Activated CD4-positive, alpha-beta T cell treated with anti-CD3 and anti-CD28 coated beads, Interleukin-2, amount 10 ng/mL, durations not matched to agents 24 days and 14 days (primary cell): ENCODE results near the gene OSMR. TPM values are rescaled to one million over a fixed set of nuclear protein-coding genes. Genes with fewer than 3 reads are reported as not detected.

ENCODE experiments used
- DNase-seq: peaks from one replicate; pipeline ENCODE4 v3.0.0; 2022
- H3K27ac Mint-ChIP-seq: one replicate; pipeline ENCODE4 v1.8.0; 2022; ENCODE audit warnings: mild to moderate bottlenecking, mixed read lengths
- H3K27me3 Mint-ChIP-seq: one replicate; pipeline ENCODE4 v1.8.0; 2022; ENCODE audit warnings: mixed read lengths
- H3K36me3 Mint-ChIP-seq: one replicate; pipeline ENCODE4 v1.8.0; 2022; ENCODE audit warnings: low read depth, mild to moderate bottlenecking, mixed read lengths
- H3K4me1 Mint-ChIP-seq: one replicate; pipeline ENCODE4 v1.8.0; 2021; ENCODE audit warnings: mixed read lengths
- H3K4me3 Mint-ChIP-seq: one replicate; pipeline ENCODE4 v1.8.0; 2022; ENCODE audit warnings: mild to moderate bottlenecking, moderate library complexity, mixed read lengths
- H3K9me3 Mint-ChIP-seq: one replicate; pipeline ENCODE4 v1.8.0; 2021; ENCODE audit warnings: mixed read lengths
- intact Hi-C: fragments of 100-400 bp; cut with micrococcal nuclease; formaldehyde crosslinking; loops from one replicate; pipeline ENCODE4 v1.15.1; 2023
- total RNA-seq: library from RNA; stranded (reverse); gene quantifications from 2 replicates; pipeline ENCODE4 v1.2.3, GENCODE V29; 2022

The OSMR gene
- total RNA-seq, 1 donor from 2014 or later: not detected

DNA sequence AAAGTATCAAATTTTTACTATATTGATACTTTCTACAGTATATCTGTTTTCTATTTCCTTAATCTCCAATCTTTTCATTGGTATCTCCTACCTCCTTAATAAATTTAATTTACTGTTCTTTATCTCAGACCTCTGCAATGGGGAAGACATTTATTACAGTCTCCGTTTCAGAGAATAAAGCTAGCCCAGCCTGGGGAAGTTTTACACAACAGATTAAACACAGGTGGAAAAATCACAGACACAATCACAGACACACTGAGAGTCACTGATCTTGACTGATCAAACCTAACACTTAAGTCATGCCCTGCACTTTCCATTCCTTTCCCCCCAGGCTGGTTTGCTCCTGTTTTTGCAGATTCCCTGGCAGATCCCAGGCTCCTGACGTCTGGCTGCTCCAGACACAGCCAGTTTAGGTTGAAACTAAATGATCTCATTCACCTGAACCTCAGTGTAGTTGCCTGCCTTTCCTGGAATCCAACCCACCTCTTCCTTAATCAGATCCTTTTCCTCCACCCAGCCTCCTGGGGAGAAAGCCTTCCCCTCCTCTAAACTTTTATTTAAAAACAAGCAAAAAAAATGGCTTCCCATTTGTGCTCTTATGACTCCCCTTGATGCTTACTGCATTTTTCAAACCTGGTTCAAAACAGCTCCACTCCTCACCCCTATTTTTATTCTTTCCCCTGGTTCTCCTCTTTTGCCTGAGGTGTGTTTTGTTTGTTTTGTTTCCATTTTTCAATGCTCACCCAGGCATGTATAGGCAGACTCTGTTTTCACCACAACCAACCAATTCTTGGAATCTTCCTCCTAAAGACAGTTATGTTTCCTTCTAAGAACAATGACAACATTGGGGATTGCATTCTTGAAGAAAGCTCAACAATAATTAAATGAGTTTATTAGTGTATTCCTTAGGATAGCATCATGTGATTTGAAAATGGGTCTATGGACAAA, 29.5 kb upstream of the OSMR start:
- no peaks in the 10 kb centered on the region for H3K9me3 Mint-ChIP-seq
- H3K27ac Mint-ChIP-seq: no peak overlapping the region
- peaks cover 26% of the 10 kb centered on the region for H3K27me3 Mint-ChIP-seq
- H3K4me1 Mint-ChIP-seq: peaks cover 4% of the 10 kb centered on the region
- no peak for DNase-seq
- no peaks in the 10 kb centered on the region for H3K36me3 Mint-ChIP-seq
- H3K4me3 Mint-ChIP-seq: no peak overlapping the region
- intact Hi-C loops: no loop called here

DNA sequence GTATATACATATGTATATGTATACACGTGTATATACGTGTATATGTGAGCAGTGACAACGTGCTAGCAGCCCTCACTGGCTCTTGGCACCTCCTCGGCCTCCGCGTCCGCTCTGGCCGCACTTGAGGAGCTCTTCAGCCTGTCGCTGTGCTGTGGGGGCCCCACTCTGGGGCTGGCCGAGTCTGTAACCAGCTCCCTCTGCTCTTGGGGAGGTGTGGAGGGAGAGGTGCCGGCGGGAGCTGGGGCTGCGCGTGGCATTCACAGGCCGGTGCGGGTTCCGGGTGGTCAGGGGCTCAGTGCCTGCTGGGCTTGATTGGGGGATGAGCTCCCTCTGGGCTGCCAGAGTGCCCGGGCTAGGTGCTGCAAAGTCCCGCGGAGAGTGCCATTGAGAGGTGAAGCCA, 24.1 kb upstream of the OSMR start:
- no peak overlapping the region for H3K27ac Mint-ChIP-seq
- no peak overlapping the region for H3K4me3 Mint-ChIP-seq
- peaks cover 4% of the 10 kb centered on the region for H3K4me1 Mint-ChIP-seq
- peaks cover 11% of the 10 kb centered on the region for H3K27me3 Mint-ChIP-seq
- H3K9me3 Mint-ChIP-seq: peaks cover 7% of the 10 kb centered on the region
- DNase-seq: no peak
- intact Hi-C loops: no loop called here
- no peaks in the 10 kb centered on the region for H3K36me3 Mint-ChIP-seq

DNA sequence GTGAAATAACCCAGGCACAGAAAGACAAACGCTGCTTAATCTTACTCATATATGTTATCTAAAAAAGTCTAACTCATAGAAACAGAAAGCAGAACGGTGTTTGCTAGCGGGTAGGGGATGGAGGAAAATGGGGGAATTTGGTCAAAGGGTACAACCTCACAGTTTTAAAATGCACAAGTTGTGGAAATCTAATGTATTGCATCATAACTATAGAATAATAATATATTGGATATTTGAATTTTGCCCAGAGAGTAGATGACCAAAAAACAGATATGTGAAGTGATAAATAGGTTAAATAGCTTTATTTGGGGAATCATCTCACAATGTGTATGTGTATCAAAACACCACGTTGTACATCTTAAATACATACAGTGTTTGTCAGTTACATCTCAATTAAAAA, 22.3 kb upstream of the OSMR start:
- H3K36me3 Mint-ChIP-seq: no peaks in the 10 kb centered on the region
- intact Hi-C loops: no loop called here
- peaks cover 14% of the 10 kb centered on the region for H3K9me3 Mint-ChIP-seq
- peaks cover 8% of the 10 kb centered on the region for H3K4me1 Mint-ChIP-seq
- no peak overlapping the region for H3K4me3 Mint-ChIP-seq
- H3K27ac Mint-ChIP-seq: no peak overlapping the region
- DNase-seq: no peak
- H3K27me3 Mint-ChIP-seq: peaks cover 9% of the 10 kb centered on the region

DNA sequence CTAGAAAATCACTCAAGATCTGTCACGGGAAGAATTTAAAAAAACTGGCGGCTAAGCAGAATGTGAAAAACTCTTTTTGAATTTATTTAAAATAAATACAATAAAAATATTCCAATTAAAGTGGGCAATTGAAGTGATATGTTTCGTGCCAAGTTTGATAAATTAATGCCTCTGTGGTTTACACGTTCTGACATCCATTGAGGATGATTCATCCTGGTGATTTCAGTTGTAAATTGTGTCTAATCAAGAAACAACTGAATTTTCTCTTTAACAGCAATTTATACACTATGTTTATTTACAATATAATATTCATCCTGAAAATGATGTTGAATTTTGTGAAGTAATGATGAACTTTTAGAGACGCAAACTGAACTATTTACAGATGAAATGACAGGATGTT, 21.0 kb upstream of the OSMR start:
- intact Hi-C loops: loop anchor here (5.0 kb wide), 1 partner anchor 257 kb away; no protein-coding TSS in a partner anchor
- Mint-ChIP-seq H3K4me3 (no peak overlapping the region), H3K36me3 (no peaks in the 10 kb centered on the region), H3K27ac (no peak overlapping the region), H3K4me1 (peaks cover 11% of the 10 kb centered on the region), H3K9me3 (peaks cover 14% of the 10 kb centered on the region), H3K27me3 (peaks cover 5% of the 10 kb centered on the region)
- DNase-seq: no peak

DNA sequence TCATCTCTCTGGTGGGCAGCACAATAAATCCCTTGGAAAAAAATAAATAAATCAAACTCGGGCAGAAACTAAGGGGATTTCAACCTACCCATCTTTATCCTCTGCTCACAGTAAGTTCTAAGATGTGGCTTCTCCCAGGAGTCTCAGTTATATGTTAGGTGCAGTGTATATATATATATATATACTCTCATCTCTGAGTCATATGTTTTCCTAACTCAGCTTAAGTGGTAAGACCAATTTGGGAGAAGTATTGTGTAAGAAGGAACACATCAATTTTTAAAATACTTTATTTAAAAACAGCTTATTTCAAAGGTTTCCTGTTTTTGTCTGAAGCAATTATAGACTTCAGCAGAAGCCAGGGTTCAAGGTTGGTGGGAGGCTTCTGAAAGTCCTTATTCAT, 20.3 kb upstream of the OSMR start:
- intact Hi-C loops: loop anchor here (5.0 kb wide), 1 partner anchor 257 kb away; no protein-coding TSS in a partner anchor
- H3K36me3 Mint-ChIP-seq: no peaks in the 10 kb centered on the region
- H3K4me1 Mint-ChIP-seq: peaks cover 11% of the 10 kb centered on the region
- no peak for DNase-seq
- H3K9me3 Mint-ChIP-seq: peaks cover 14% of the 10 kb centered on the region
- no peak overlapping the region for H3K27ac Mint-ChIP-seq
- no peak overlapping the region for H3K4me3 Mint-ChIP-seq
- peaks cover 6% of the 10 kb centered on the region for H3K27me3 Mint-ChIP-seq

DNA sequence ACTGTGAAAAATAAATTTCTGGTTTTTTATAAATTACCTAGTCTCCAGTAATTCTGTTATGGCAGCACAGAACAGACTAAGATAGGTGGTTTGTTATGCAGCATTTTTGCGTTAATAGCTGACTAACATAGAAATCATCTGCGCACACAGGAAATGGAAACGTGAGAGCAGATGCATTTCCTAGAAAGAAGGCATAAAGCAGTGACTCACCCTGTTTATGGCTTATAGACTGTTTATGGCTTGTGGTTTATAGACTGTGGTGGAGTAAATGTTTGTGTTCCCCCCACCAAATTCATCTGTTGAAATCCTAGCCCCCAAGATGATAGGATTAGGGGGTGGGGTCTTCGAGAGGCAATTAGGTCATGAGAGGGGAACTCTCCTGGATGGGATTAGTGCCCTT, 18.3 kb upstream of the OSMR start:
- DNase-seq: peak; percentile 55
- peak overlapping the region; percentile 39 for H3K27ac Mint-ChIP-seq

DNA sequence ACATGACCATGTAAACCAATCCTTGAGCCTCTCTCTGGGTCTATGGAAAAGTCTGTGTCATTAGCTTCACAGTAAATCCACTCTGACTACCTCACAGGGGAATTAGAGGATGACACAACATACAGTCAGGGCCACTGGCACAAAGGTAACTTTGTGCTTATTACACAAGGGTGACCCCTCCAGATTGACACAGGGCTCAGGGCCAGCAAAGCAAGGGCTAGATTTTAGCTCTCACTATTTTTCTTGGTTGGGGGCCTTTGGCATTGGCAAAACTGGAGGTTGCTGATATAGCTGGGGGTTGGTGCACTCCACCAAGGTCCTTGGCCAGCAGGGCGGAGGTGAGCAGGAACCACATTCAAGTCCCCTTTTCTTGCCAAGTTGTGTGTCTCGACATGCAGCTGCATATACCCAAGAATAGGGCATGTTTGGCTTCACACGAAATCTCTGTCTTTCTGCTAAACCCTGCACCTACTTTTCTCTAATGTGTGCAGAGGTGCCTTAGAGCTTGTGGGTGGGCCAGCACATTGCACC, 15.2 kb upstream of the OSMR start:
- intact Hi-C loops: no loop called here
- H3K27me3 Mint-ChIP-seq: peaks cover 12% of the 10 kb centered on the region
- peaks cover 7% of the 10 kb centered on the region for H3K9me3 Mint-ChIP-seq
- H3K4me3 Mint-ChIP-seq: no peak overlapping the region
- no peak overlapping the region for H3K27ac Mint-ChIP-seq
- H3K4me1 Mint-ChIP-seq: peaks cover 14% of the 10 kb centered on the region
- DNase-seq: peak; percentile 41
- H3K36me3 Mint-ChIP-seq: no peaks in the 10 kb centered on the region

More for the DNA sequence above, 18.3 kb upstream of the OSMR start:
- Mint-ChIP-seq H3K4me1 (peaks cover 14% of the 10 kb centered on the region), H3K9me3 (peaks cover 10% of the 10 kb centered on the region), H3K27me3 (peaks cover 10% of the 10 kb centered on the region), H3K36me3 (no peaks in the 10 kb centered on the region), H3K4me3 (no peak overlapping the region)
- intact Hi-C loops: loop anchor here (5.0 kb wide), 1 partner anchor 255 kb away; no protein-coding TSS in a partner anchor

DNA sequence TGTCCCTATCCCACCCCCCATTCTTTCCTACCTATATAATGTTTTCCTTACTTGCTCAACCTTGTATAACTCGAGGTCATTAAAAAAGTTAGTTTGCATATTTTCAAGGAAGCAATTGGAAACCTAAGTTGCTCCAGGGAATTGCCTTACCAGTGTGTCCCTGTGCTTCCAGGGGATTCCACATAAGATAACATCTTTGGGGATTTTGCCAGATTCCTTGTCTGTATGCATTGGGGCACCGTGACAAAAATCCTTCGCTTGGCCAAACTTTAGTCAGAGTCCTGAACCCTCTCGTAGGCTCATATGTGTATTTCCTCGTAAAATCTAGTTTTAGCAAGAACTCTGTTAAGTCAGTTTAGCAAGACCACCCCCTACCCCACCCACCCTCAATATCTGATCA, 14.7 kb upstream of the OSMR start:
- Mint-ChIP-seq H3K27ac (no peak overlapping the region), H3K36me3 (no peaks in the 10 kb centered on the region), H3K4me3 (no peak overlapping the region), H3K27me3 (peaks cover 16% of the 10 kb centered on the region), H3K9me3 (peaks cover 7% of the 10 kb centered on the region), H3K4me1 (peaks cover 14% of the 10 kb centered on the region)
- DNase-seq: peak; percentile 40
- intact Hi-C loops: no loop called here

DNA sequence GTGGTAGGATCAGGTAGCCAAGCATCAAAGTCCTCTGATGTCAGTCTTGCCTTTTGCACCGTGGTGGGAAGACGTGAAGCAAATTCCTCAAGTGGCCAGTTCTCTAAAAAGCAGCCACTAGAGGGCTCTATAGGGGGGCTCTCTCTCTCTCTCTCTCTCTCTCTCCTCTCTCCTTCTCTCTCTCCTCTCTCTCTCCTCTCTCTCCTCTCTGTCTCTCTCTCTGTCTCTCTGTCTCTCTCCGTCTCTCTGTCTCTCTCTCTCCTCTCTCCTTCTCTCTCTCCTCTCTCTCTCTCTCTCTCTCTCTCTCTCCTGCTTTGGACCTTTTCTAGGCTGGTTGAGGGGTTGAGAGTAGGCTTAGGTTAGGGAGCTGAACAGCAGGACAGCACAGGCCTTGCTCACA, 13.9 kb upstream of the OSMR start:
- intact Hi-C loops: no loop called here
- H3K9me3 Mint-ChIP-seq: peaks cover 4% of the 10 kb centered on the region
- peak; percentile 60 for DNase-seq

DNA sequence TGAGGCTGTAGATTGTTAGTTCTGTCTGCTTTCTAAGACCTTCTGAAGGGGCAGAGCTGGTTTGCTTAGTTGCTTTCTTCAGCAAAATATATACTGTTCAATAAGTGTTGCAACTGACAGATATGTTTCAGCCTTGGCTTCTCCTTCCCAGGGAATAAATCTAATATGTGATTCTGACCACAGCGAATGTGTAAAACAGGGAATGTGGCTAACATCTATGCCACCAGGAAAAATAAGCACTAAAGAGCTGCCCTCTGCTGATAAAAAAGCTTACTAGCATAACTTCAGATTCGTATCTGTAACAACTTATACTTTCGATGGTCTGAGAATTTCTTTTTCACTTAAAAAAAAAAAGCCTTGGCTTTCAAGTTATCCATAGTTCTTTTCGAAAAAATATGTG, 13.0 kb upstream of the OSMR start:
- Mint-ChIP-seq H3K36me3 (no peaks in the 10 kb centered on the region), H3K9me3 (peaks cover 3% of the 10 kb centered on the region), H3K27me3 (peaks cover 20% of the 10 kb centered on the region), H3K27ac (no peak overlapping the region), H3K4me1 (peaks cover 10% of the 10 kb centered on the region), H3K4me3 (no peak overlapping the region)
- DNase-seq: no peak
- intact Hi-C loops: no loop called here

More for the DNA sequence above, 13.9 kb upstream of the OSMR start:
- Mint-ChIP-seq H3K36me3 (no peaks in the 10 kb centered on the region), H3K27ac (peak overlapping the region; percentile 10), H3K4me3 (no peak overlapping the region), H3K27me3 (peaks cover 17% of the 10 kb centered on the region), H3K4me1 (peaks cover 12% of the 10 kb centered on the region)

DNA sequence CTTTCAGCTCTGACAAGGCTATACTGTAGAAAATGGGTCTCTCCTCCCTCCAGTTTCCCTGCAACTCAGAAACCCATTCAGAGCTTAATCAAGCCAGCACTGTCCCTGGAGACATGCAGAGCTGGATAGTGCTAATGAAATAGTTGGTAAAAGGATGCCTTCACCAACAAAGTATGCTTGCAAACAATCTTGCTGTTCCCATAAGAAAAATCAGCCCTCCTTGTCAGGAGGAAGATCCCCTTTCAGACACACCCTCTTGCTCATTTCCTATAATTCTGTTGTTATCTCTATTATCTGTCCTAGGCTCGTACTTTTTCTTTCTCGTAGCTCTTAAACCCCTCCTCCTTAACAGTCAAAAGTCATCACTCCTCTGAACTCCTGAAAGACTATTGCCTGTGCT, 9.9 kb upstream of the OSMR start:
- peaks cover 4% of the 10 kb centered on the region for H3K4me1 Mint-ChIP-seq
- H3K36me3 Mint-ChIP-seq: no peaks in the 10 kb centered on the region
- no peak for DNase-seq
- H3K27ac Mint-ChIP-seq: no peak overlapping the region
- intact Hi-C loops: no loop called here
- H3K4me3 Mint-ChIP-seq: no peak overlapping the region
- H3K9me3 Mint-ChIP-seq: no peaks in the 10 kb centered on the region
- peaks cover 28% of the 10 kb centered on the region for H3K27me3 Mint-ChIP-seq

DNA sequence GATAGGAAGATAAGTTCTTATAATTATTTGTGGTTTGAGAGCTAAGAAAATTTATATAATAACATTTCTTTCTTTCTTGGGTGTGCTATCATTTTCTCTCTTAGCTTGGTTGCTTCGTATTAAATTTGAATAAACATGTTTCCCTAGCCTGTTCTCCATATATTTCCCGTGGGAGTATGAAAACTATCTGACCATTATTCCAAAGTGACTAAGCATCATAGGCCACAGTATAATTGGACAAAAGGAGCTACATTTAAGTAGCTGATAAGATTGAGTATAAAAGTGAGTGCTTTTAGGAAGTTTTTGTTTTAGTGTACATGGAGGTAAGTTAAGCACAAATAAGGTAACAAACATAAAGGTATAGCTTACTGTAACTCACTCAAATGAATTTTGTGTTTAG, 8.4 kb upstream of the OSMR start:
- H3K27ac Mint-ChIP-seq: no peak overlapping the region
- no peak for DNase-seq
- peaks cover 29% of the 10 kb centered on the region for H3K27me3 Mint-ChIP-seq
- intact Hi-C loops: no loop called here
- H3K9me3 Mint-ChIP-seq: no peaks in the 10 kb centered on the region
- no peaks in the 10 kb centered on the region for H3K36me3 Mint-ChIP-seq
- no peak overlapping the region for H3K4me3 Mint-ChIP-seq
- peaks cover 2% of the 10 kb centered on the region for H3K4me1 Mint-ChIP-seq

DNA sequence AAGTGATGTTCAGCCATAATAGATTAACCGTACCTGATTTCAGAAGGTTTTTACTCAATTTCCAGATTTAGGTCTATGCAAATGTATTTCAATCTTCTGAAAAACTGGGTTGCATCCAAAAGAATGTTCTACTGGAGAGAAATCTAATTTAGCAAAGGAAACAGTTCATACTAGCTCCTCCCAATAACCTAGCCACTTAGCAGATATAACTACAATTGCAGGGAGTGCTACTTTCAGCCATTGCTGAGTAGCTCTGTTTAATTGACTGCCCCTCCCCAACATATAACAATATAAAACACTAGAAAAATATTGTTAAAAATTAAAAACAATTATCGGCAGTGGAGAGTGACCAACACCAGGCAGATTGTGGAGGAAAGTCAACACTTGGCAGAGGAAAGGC, 7.9 kb upstream of the OSMR start:
- no peak for DNase-seq
- Mint-ChIP-seq H3K4me3 (no peak overlapping the region), H3K9me3 (no peaks in the 10 kb centered on the region), H3K27me3 (peaks cover 34% of the 10 kb centered on the region), H3K36me3 (no peaks in the 10 kb centered on the region), H3K27ac (no peak overlapping the region), H3K4me1 (peaks cover 2% of the 10 kb centered on the region)
- intact Hi-C loops: no loop called here

DNA sequence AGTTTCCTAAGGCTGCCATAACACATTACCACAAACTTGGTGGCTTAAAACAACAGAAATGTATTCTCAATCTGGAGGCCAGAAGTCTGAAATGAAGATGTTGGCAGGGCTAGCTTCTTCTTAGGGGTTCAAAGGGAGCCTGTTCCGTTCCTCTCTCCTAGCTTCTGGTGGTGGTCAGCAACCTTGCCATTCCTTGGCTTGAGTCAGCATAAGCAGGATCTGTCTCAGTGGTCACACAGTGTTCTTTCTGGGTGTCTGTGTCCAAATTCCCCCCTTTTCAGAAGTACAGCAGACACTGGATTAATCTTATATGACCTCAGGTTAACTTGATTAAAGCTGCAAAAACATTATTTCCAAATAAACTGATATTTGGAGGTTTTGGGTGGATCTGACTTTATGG, 2.1 kb upstream of the OSMR start:
- H3K9me3 Mint-ChIP-seq: no peaks in the 10 kb centered on the region
- peaks cover 13% of the 10 kb centered on the region for H3K4me1 Mint-ChIP-seq
- peaks cover 61% of the 10 kb centered on the region for H3K27me3 Mint-ChIP-seq
- H3K36me3 Mint-ChIP-seq: peaks cover 1% of the 10 kb centered on the region
- no peak overlapping the region for H3K4me3 Mint-ChIP-seq
- no peak for DNase-seq
- no peak overlapping the region for H3K27ac Mint-ChIP-seq
- intact Hi-C loops: no loop called here
